CD14-positive monocyte (primary cell): ENCODE measurements around the gene PNPO. TPM values are rescaled to one million over a fixed set of nuclear protein-coding genes. Genes with fewer than 3 reads are reported as not detected.

Source experiments
- DNase-seq, 3 donors: peaks; one replicate each; pipeline ENCODE4 v3.0.0-alpha.2; 2011 to 2022
- H2AFZ ChIP-seq: 2 replicates; pipeline ENCODE4 v1.6.0; 2012; ENCODE audit warnings: mild to moderate bottlenecking, low read depth, low read length, inconsistent platforms; ENCODE audit not compliant: insufficient read depth, poor library complexity, severe bottlenecking
- H3K27ac ChIP-seq, 2 donors: 1 replicate in 1 of 2; 2 replicates in 1 of 2; pipeline ENCODE4 v1.5.1; 2012 to 2013; ENCODE audit warnings: low read length in 2 of 2, control low read depth in 1 of 2, inconsistent platforms in 1 of 2, low read depth in 1 of 2, mild to moderate bottlenecking in 1 of 2
- H3K27me3 ChIP-seq, 2 donors: one replicate each; pipeline versions ENCODE4 v1.6.0 to v1.6.1; 2011 to 2013; ENCODE audit warnings: low read length in 2 of 2; ENCODE audit not compliant: control insufficient read depth in 2 of 2, insufficient read depth in 2 of 2
- H3K36me3 ChIP-seq, 2 donors: replicated peaks in 1 of 2; 1 replicate in 1 of 2; 2 replicates in 1 of 2; pipeline versions ENCODE4 v1.5.1 to v1.6.1; 2012 to 2013; ENCODE audit warnings: low read length in 2 of 2, control low read depth in 1 of 2, inconsistent platforms in 1 of 2, mild to moderate bottlenecking in 1 of 2; ENCODE audit not compliant: insufficient read depth in 2 of 2, control insufficient read depth in 1 of 2
- H3K4me1 ChIP-seq, 2 donors: 1 replicate in 1 of 2; 2 replicates in 1 of 2; pipeline versions ENCODE4 v1.5.1 to v1.6.1; 2012 to 2013; ENCODE audit warnings: low read length in 2 of 2, control low read depth in 1 of 2, inconsistent platforms in 1 of 2, mild to moderate bottlenecking in 1 of 2, moderate library complexity in 1 of 2; ENCODE audit not compliant: insufficient read depth in 2 of 2, control insufficient read depth in 1 of 2
- H3K4me2 ChIP-seq: replicated peaks from 2 replicates; pipeline ENCODE3; 2012; ENCODE audit warnings: low read length, moderate library complexity, mild to moderate bottlenecking; ENCODE audit not compliant: poor library complexity, severe bottlenecking; ENCODE audit errors: extremely low read depth
- H3K4me3 ChIP-seq, 3 experiments: fragments of 200-600 bp in 1 of 3; sonication (generic) in 1 of 3; replicated peaks in 1 of 3; 1 replicate in 2 of 3; 2 replicates in 1 of 3; pipeline ENCODE4 v1.5.1; 2011 to 2013; ENCODE audit warnings: low read length in 3 of 3, mild to moderate bottlenecking in 3 of 3, control low read depth in 2 of 3, low read depth in 2 of 3, inconsistent platforms in 1 of 3, moderate library complexity in 1 of 3
- H3K79me2 ChIP-seq: 2 replicates; pipeline ENCODE4 v1.6.0; 2012; ENCODE audit warnings: mild to moderate bottlenecking, control low read depth, inconsistent platforms, low read length, moderate library complexity; ENCODE audit not compliant: insufficient read depth
- H3K9ac ChIP-seq: 2 replicates; pipeline ENCODE4 v1.6.0; 2017; ENCODE audit warnings: low read length, mild to moderate bottlenecking; ENCODE audit not compliant: insufficient read depth, poor library complexity, severe bottlenecking
- H3K9me3 ChIP-seq, 2 donors: replicated peaks in 1 of 2; 1 replicate in 1 of 2; 2 replicates in 1 of 2; pipeline versions ENCODE4 v1.5.1 to v1.6.1; 2012 to 2013; ENCODE audit warnings: low read length in 2 of 2, control low read depth in 1 of 2; ENCODE audit not compliant: control insufficient read depth in 1 of 2, insufficient read depth in 1 of 2
- H4K20me1 ChIP-seq: 2 replicates; pipeline ENCODE4 v1.6.0; 2012; ENCODE audit warnings: mild to moderate bottlenecking, low read length, control low read depth, moderate library complexity; ENCODE audit not compliant: insufficient read depth
- H3K27ac Mint-ChIP-seq, 7 donors: one replicate each; pipeline ENCODE4 v1.8.0; 2020; ENCODE audit warnings: mild to moderate bottlenecking in 7 of 7, mixed read lengths in 7 of 7, moderate library complexity in 6 of 7, inconsistent platforms in 2 of 7
- H3K27me3 Mint-ChIP-seq, 3 donors: one replicate each; pipeline ENCODE4 v1.8.0; 2021 to 2022; ENCODE audit warnings: low read depth in 3 of 3, mild to moderate bottlenecking in 3 of 3, mixed read lengths in 3 of 3, moderate library complexity in 3 of 3, inconsistent platforms in 1 of 3
- H3K36me3 Mint-ChIP-seq, 2 donors: one replicate each; pipeline ENCODE4 v1.8.0; 2020; ENCODE audit warnings: mixed read lengths in 2 of 2, inconsistent platforms in 1 of 2, mild to moderate bottlenecking in 1 of 2
- H3K4me1 Mint-ChIP-seq: one replicate; pipeline ENCODE4 v1.8.0; 2020; ENCODE audit warnings: mild to moderate bottlenecking, mixed read lengths
- H3K4me3 Mint-ChIP-seq, 2 donors: one replicate each; pipeline ENCODE4 v1.8.0; 2020; ENCODE audit warnings: mild to moderate bottlenecking in 2 of 2, mixed read lengths in 2 of 2, moderate library complexity in 1 of 2
- H3K9me3 Mint-ChIP-seq, 7 donors: one replicate each; pipeline ENCODE4 v1.8.0; 2020 to 2022; ENCODE audit warnings: mixed read lengths in 7 of 7, mild to moderate bottlenecking in 6 of 7, moderate library complexity in 6 of 7, inconsistent platforms in 2 of 7
- CTCF ChIP-seq: fragments of 200-600 bp; IDR thresholded peaks from one replicate; pipeline ENCODE4 v1.8.0; 2022; ENCODE audit warnings: antibody characterized with exemption, mild to moderate bottlenecking
- WGBS: methylation state at CpG from one replicate; pipeline ENCODE4 v1.1.5; 2013; ENCODE audit warnings: missing lambda C conversion rate; ENCODE audit not compliant: insufficient coverage; 5-methylcytosine and 5-hydroxymethylcytosine counted together
- intact Hi-C, 2 donors: fragments of 100-400 bp; cut with micrococcal nuclease; formaldehyde crosslinking; loops; one replicate each; pipeline versions ENCODE4 v1.15.0 to v1.15.1; 2023
- polyA plus RNA-seq, 3 donors: library from polyadenylated mRNA; depleted of rRNA in 1 of 3; unstranded in 2 of 3; stranded (reverse) in 1 of 3; fragments of 300-500 nt in 2 of 3; fragments of >200 nt in 1 of 3; fragmentation: Illumina TruSeq in 2 of 3; gene quantifications; 1 replicate in 2 of 3; 2 replicates in 1 of 3; pipeline ENCODE4 v1.2.3, GENCODE V29; 2012 to 2021

The PNPO gene
- polyA plus RNA-seq, 3 donors: 13.2 to 34.2 (median 29.7) TPM

- peaks cover 21% of the 10 kb centered on the region for H3K4me1 Mint-ChIP-seq
- no peaks in the 10 kb centered on the region for H3K27me3 ChIP-seq
- peaks cover 45 to 65% of the 10 kb centered on the region in 2 donors for H3K36me3 Mint-ChIP-seq
- H3K79me2 ChIP-seq: peaks cover 42% of the 10 kb centered on the region
- H3K4me3 Mint-ChIP-seq: no peak overlapping the region
- H3K9me3 Mint-ChIP-seq: no peaks in the 10 kb centered on the region
- no peak overlapping the region for H3K9ac ChIP-seq
- H3K4me1 ChIP-seq: peaks cover 10 to 14% of the 10 kb centered on the region in 2 donors
- no peak overlapping the region for H3K27ac ChIP-seq
- peaks cover 25 to 49% of the 10 kb centered on the region in 2 donors for H3K36me3 ChIP-seq
- no peak for DNase-seq
- no peak overlapping the region for H3K4me3 ChIP-seq
- H3K27ac Mint-ChIP-seq: no peak overlapping the region
- peaks cover 58% of the 10 kb centered on the region for H4K20me1 ChIP-seq
- H2AFZ ChIP-seq: no peak overlapping the region
- H3K27me3 Mint-ChIP-seq: peaks cover 0 to 3% (median 0%) of the 10 kb centered on the region in 3 donors
- H3K4me2 ChIP-seq: no peak overlapping the region
- no peaks in the 10 kb centered on the region for H3K9me3 ChIP-seq
- WGBS: no CpG with 5 or more reads among the region's 2 CpGs
- intact Hi-C loops: no loop called here
- no peak for TF ChIP-seq CTCF
These were observed 28.3 kb upstream of the PNPO start for GRCh38 chr17:47913050-47913449.

DNA sequence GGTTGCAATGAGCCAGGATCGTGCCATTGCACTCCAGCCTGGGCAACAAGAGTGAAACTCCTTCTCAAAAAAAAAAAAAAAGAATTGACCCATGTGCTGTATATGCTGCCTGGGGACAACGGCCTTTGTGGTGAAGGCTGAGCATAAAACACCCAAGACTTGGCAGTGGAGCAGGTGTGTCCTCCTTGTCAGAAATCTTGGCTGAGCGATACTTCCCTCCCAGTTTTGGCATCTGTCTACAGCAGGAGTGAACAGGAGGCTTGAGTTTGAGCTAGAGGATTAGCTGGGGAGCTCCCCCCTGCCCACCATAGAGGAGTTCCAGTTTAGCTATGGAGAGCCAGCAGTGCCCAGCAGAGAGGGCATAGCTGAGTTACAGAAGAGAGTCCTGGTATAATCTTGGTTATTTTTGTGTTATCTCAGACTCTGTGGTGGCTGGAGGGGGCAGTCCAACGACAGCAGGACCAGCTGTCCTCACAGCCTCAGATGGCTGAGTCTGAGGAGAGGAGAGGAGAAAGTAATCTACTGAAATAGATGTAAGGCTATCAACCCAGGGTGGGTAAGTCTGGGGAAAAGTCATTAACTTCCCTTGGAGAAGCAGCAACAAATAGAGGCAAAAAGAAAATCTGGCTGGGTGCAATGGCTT lies 26.9 kb upstream of the PNPO start:
- H3K27ac ChIP-seq: no peak overlapping the region
- peaks cover 12 to 15% of the 10 kb centered on the region in 2 donors for H3K4me1 ChIP-seq
- 50% methylated on average over 1 of the region's 4 CpGs for WGBS
- Mint-ChIP-seq H3K4me1 (peaks cover 19% of the 10 kb centered on the region), H3K4me3 (no peak overlapping the region), H3K9me3 (no peaks in the 10 kb centered on the region), H3K27me3 (peaks cover 0 to 3% (median 0%) of the 10 kb centered on the region in 3 donors), H3K36me3 (peaks cover 44 to 58% of the 10 kb centered on the region in 2 donors), H3K27ac (peak overlapping the region in 2 of 7 donors; percentile 30 to 64)
- no peak overlapping the region for H3K9ac ChIP-seq
- H3K4me2 ChIP-seq: no peak overlapping the region
- H3K27me3 ChIP-seq: no peaks in the 10 kb centered on the region
- no peak overlapping the region for H3K4me3 ChIP-seq
- H3K36me3 ChIP-seq: peaks cover 25 to 43% of the 10 kb centered on the region in 2 donors
- peaks cover 34% of the 10 kb centered on the region for H3K79me2 ChIP-seq
- intact Hi-C loops: no loop called here
- H3K9me3 ChIP-seq: no peaks in the 10 kb centered on the region
- peaks cover 51% of the 10 kb centered on the region for H4K20me1 ChIP-seq
- H2AFZ ChIP-seq: no peak overlapping the region
- no peak for TF ChIP-seq CTCF
- no peak for DNase-seq
